Urinary bladder (tissue), 4 donors: ENCODE measurements around the gene MPND. TPM values are rescaled to one million over a fixed set of nuclear protein-coding genes. Genes with fewer than 3 reads are reported as not detected.
A peak's percentile ranks its signal among the peaks of the same experiment; 100 is the strongest.

Experiments
- DNase-seq: peaks from one replicate; pipeline ENCODE4 v3.0.0-alpha.2; 2015; ENCODE audit errors: extremely low spot score
- H3K27ac ChIP-seq: one replicate; pipeline ENCODE4 v1.5.1; 2013; ENCODE audit warnings: low read depth, mild to moderate bottlenecking, moderate library complexity
- H3K36me3 ChIP-seq: one replicate; pipeline ENCODE4 v1.6.1; 2013; ENCODE audit warnings: mild to moderate bottlenecking, moderate library complexity; ENCODE audit not compliant: insufficient read depth
- H3K4me1 ChIP-seq: one replicate; pipeline ENCODE4 v1.6.1; 2013; ENCODE audit warnings: mild to moderate bottlenecking, moderate library complexity; ENCODE audit not compliant: insufficient read depth
- H3K4me3 ChIP-seq: one replicate; pipeline ENCODE4 v1.5.1; 2013; ENCODE audit warnings: low read depth, low read length
- WGBS: extraction: QIAGEN DNeasy Blood & Tissue Kit; methylation state at CpG from one replicate; pipeline ENCODE4 v1.1.7; 2013; 5-methylcytosine and 5-hydroxymethylcytosine counted together
- polyA plus RNA-seq: library from polyadenylated mRNA; stranded (reverse); fragments of 200-250 nt; gene quantifications from one replicate; pipeline ENCODE4 v1.2.3, GENCODE V29; 2013
- total RNA-seq: library from RNA; depleted of rRNA; stranded (reverse); fragments of >200 nt; gene quantifications from one replicate; pipeline ENCODE4 v1.2.3, GENCODE V29; 2014
- donor health status: healthy with polysubstance abuse.
- donor health status: healthy.

Gene MPND
- total RNA-seq (7.2 TPM), polyA plus RNA-seq (24.5 TPM)

GRCh38 chr19:4343370-4344307, at the start of gene MPND:
Gene MPND, plus strand, starts transcription at chr19:4343562. Its CDS starts 32 bp downstream, at chr19:4343594.
- Histone ChIP-seq H3K4me3 (peak within 1 kb of the TSS; percentile 98), H3K4me1 (peaks cover 1% of the 10 kb centered on the region), H3K36me3 (no peaks in the 10 kb centered on the region), H3K27ac (peak within 1 kb of the TSS; percentile 91)
- peak; percentile 70 for DNase-seq
- 6% methylated on average over 95 of the region's 101 CpGs for WGBS

- no peak overlapping the region for H3K4me3 ChIP-seq
- no peaks in the 10 kb centered on the region for H3K36me3 ChIP-seq
- no peak for DNase-seq
- WGBS = 27% methylated on average over 10 of the region's 10 CpGs
- H3K27ac ChIP-seq = no peak overlapping the region
- H3K4me1 ChIP-seq = no peaks in the 10 kb centered on the region
These were observed 49.0 kb upstream of the MPND start for GRCh38 chr19:4294389-4294788.

GRCh38 chr19:4295972-4296771, 47.2 kb upstream of the MPND start:
- no peaks in the 10 kb centered on the region for H3K4me1 ChIP-seq
- DNase-seq = no peak
- 44% methylated on average over 14 of the region's 14 CpGs for WGBS

GRCh38 chr19:4297901-4298809, 45.2 kb upstream of the MPND start:
- H3K27ac ChIP-seq = no peak overlapping the region
- 66% methylated on average over 27 of the region's 27 CpGs for WGBS
- H3K4me1 ChIP-seq = no peaks in the 10 kb centered on the region
- DNase-seq = no peak
- H3K4me3 ChIP-seq = no peak overlapping the region
- no peaks in the 10 kb centered on the region for H3K36me3 ChIP-seq

More at GRCh38 chr19:4295972-4296771, 47.2 kb upstream of the MPND start:
- no peaks in the 10 kb centered on the region for H3K36me3 ChIP-seq
- no peak overlapping the region for H3K27ac ChIP-seq
- H3K4me3 ChIP-seq = no peak overlapping the region

- Histone ChIP-seq H3K27ac (no peak overlapping the region), H3K4me1 (no peaks in the 10 kb centered on the region), H3K36me3 (no peaks in the 10 kb centered on the region), H3K4me3 (no peak overlapping the region)
- WGBS = 87% methylated on average over 8 of the region's 8 CpGs
- DNase-seq = no peak
These were observed 44.4 kb upstream of the MPND start for GRCh38 chr19:4298810-4299550.

GRCh38 chr19:4300589-4300988, 42.8 kb upstream of the MPND start:
- DNase-seq = no peak
- 91% methylated on average over 3 of the region's 3 CpGs for WGBS
- Histone ChIP-seq H3K4me1 (no peaks in the 10 kb centered on the region), H3K4me3 (no peak overlapping the region), H3K27ac (no peak overlapping the region), H3K36me3 (no peaks in the 10 kb centered on the region)

- WGBS = 45% methylated on average over 13 of the region's 13 CpGs
- no peak for DNase-seq
These were observed 41.6 kb upstream of the MPND start for GRCh38 chr19:4301590-4302242.

GRCh38 chr19:4302243-4302640, 41.1 kb upstream of the MPND start, which contains the start of gene TMIGD2:
Gene TMIGD2, minus strand, starts transcription at chr19:4302389. Its CDS starts 4 bp downstream, at chr19:4302385.
- no peaks in the 10 kb centered on the region for H3K4me1 ChIP-seq
- 42% methylated on average over 8 of the region's 8 CpGs for WGBS
- no peak within 1 kb of the TSS for H3K4me3 ChIP-seq
- no peaks in the 10 kb centered on the region for H3K36me3 ChIP-seq
- no peak for DNase-seq
- no peak within 1 kb of the TSS for H3K27ac ChIP-seq

More at GRCh38 chr19:4301590-4302242, 41.6 kb upstream of the MPND start:
- Histone ChIP-seq H3K4me1 (no peaks in the 10 kb centered on the region), H3K27ac (no peak overlapping the region), H3K36me3 (no peaks in the 10 kb centered on the region), H3K4me3 (no peak overlapping the region)

GRCh38 chr19:4303819-4304537, 39.4 kb upstream of the MPND start:
- no peak for DNase-seq
- WGBS = 50% methylated on average over 18 of the region's 18 CpGs
- H3K27ac ChIP-seq = no peak overlapping the region
- no peaks in the 10 kb centered on the region for H3K4me1 ChIP-seq
- H3K36me3 ChIP-seq = no peaks in the 10 kb centered on the region
- H3K4me3 ChIP-seq = no peak overlapping the region

- Histone ChIP-seq H3K27ac (no peak within 1 kb of the TSS), H3K36me3 (no peaks in the 10 kb centered on the region), H3K4me3 (no peak within 1 kb of the TSS), H3K4me1 (no peaks in the 10 kb centered on the region)
- no peak for DNase-seq
- 4% methylated on average over 63 of the region's 63 CpGs for WGBS
These were observed 38.7 kb upstream of the MPND start, which contains the start of gene FSD1 for GRCh38 chr19:4304538-4305256. Gene FSD1, plus strand, starts transcription at chr19:4304598. Its CDS starts 149 bp downstream, at chr19:4304747.

GRCh38 chr19:4305257-4305612, 38.1 kb upstream of the MPND start:
- 70% methylated on average over 7 of the region's 7 CpGs for WGBS
- H3K36me3 ChIP-seq = no peaks in the 10 kb centered on the region
- DNase-seq = no peak
- no peak overlapping the region for H3K27ac ChIP-seq
- no peaks in the 10 kb centered on the region for H3K4me1 ChIP-seq
- H3K4me3 ChIP-seq = no peak overlapping the region
